GM12892 (cell line): ENCODE results near the gene XPO6.

ENCODE experiments used
- POLR2A ChIP-seq: IDR thresholded peaks from 2 replicates; pipeline ENCODE4 v1.6.1; 2011; ENCODE audit warnings: low read depth, low read length, control low read depth
- TAF1 ChIP-seq: IDR thresholded peaks from 2 replicates; pipeline ENCODE4 v1.6.1; 2011; ENCODE audit warnings: low read depth, mild to moderate bottlenecking, control low read depth, low read length, borderline replicate concordance

DNA sequence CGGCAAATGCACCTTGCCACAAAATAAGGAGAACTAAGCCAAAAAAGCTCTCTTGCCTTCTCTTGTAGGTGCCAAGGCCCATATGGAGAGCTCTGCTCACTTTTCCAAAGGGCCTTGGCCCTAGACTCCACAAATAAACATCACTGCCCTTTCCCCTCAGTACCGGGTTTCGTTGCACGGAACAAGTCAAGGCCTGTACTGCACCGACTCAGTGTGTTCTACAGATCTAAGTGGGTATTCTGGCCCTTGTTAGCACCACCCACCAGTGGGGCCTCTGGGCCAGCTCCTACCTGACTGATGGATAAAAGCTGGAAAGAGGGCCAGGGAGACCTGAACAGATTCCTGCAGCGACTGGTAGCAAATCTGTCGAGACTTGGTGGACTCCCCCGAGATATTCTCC, 104.5 kb downstream of the XPO6 start:
- TF ChIP-seq POLR2A = no peak
- no peak for TF ChIP-seq TAF1
